ENCODE data around the gene RPL41.
"Not testable (repeated sequence)": the region's sequence is repeated elsewhere in the genome, so short reads cannot be mapped to it uniquely, and the experiment has no call there.

RPL41 gene

DNA sequence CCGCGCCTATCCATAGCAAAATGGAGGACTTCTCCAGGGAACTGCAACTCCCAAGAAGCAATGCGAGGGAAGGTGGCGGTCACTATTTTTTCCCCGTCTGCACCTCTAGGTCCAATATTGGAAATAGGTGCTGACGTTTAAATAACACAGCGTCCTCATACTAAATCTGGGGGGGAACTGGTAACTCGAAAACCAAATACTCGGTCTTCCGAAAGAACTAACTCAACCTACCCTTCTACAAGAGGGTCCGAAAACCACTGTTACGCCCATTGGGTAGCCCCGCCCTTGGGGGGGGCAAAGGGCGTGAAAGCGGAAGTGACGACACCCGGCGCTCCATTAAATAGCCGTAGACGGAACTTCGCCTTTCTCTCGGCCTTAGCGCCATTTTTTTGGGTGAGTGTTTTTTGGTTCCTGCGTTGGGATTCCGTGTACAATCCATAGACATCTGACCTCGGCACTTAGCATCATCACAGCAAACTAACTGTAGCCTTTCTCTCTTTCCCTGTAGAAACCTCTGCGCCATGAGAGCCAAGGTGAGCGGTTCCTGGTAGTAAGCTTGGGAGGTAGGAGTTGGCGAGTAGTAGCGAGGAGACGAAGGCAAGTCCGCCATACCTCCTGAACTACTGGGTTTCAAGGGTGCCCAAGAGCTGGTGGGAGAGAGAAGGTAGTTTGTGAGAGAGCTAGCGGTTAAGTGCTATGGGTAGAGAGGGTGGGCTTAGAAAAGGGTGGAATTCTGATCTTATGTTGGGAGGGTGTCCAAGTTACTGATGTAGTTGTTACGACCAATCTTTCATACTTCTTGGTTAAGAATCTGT lies at the start of gene RPL41:
TSS of gene RPL41 (plus strand) at position 367 of the 815 bp plus-strand sequence.
- TF ChIP-seq, protein P1, sequence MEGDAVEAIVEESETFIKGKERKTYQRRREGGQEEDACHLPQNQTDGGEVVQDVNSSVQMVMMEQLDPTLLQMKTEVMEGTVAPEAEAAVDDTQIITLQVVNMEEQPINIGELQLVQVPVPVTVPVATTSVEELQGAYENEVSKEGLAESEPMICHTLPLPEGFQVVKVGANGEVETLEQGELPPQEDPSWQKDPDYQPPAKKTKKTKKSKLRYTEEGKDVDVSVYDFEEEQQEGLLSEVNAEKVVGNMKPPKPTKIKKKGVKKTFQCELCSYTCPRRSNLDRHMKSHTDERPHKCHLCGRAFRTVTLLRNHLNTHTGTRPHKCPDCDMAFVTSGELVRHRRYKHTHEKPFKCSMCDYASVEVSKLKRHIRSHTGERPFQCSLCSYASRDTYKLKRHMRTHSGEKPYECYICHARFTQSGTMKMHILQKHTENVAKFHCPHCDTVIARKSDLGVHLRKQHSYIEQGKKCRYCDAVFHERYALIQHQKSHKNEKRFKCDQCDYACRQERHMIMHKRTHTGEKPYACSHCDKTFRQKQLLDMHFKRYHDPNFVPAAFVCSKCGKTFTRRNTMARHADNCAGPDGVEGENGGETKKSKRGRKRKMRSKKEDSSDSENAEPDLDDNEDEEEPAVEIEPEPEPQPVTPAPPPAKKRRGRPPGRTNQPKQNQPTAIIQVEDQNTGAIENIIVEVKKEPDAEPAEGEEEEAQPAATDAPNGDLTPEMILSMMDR (IDR thresholded peaks at IDR 0.05; ENCODE audit: borderline replicate concordance, insufficient read depth, low read depth, low read length), result no peak
- H3K4me3 ChIP-seq (ENCODE audit: low read depth, low read length), result peak within 1 kb of the TSS; percentile 78

DNA sequence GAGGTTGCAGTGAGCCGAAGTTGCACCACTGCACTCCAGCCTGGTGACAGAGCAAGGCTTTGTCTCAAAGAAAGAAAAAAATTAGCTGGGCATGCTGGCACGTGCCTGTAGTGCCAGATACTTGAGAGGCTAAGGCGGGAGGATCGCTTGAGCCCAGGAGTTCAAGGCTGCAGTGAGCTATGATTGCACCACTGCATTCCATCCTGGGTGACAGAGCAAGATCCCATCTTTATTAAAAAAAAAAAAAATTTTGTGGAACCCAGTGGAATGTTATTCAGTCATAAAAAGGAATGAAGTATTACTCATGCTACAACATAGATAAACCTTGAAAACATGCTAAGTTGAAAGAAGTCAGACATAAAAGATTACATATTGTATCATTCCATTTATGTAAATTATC lies 44.8 kb upstream of the RPL41 start:
- TF ChIP-seq, protein P1 (IDR thresholded peaks at IDR 0.05; ENCODE audit: borderline replicate concordance, insufficient read depth, low read depth, low read length), result no peak
- no peak overlapping the region for H3K4me3 ChIP-seq (ENCODE audit: low read depth, low read length)

DNA sequence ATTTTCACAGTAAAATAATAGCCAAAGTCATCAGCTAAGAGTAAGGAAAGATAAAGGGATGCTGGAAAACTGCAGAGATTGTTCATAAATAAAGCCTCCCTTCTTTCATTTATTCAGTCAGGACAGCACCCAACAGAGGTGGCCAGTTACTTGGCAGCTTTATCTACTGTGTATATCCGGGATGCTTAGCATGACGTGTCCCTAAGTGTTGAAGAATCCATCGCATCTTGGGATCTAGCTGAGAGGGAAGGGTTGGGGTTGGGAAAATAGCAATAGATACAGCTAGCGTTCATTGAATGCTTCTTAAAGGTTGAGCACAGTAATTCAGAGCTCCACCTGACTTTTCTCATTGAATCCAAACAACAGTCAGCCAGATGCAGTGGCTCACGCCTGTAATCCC lies 42.0 kb upstream of the RPL41 start:
- TF ChIP-seq, protein P1 (IDR thresholded peaks at IDR 0.05; ENCODE audit: borderline replicate concordance, insufficient read depth, low read depth, low read length), result no peak

DNA sequence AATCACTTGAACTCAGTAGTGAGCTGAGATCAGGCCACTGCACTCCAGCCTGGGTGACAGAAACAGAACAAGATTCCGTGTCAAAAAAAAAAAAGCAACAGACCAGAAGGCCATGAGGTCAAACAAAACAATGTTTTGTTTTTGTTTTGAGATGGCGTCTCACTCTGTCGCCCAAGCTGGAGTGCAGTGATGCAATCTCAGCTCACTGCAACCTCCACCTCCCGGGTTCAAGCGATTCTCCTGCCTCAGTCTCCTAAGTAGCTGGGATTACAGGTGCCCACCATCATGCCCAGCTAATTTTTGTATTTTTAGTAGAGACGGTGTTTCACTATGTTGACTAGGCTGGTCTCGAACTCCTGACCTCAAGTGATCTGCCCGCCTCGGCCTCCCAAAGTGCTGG lies 38.5 kb upstream of the RPL41 start:
- H3K4me3 ChIP-seq (ENCODE audit: low read depth, low read length), result not testable (repeated sequence)

More for the DNA sequence above, 42.0 kb upstream of the RPL41 start:
- H3K4me3 ChIP-seq (ENCODE audit: low read depth, low read length), result no peak overlapping the region

DNA sequence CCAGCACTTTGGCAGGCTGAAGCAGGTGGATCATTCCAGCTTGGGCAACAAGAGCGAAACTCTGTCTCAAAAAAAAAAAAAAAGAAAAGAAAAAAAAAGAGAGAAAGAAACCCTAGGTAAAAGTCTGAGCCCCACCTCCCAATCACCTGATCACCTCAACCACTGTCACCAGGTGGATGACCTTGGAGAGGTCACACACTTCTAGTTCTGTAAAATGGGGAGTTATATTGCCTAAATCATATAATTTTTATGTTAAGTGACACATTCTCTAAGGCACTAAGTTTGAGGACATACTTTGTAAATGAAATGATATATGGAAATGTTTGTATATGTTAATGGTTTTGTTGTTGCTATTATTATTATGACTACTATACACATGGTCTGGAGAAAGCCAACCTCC lies 38.0 kb upstream of the RPL41 start:
- no peak overlapping the region for H3K4me3 ChIP-seq (ENCODE audit: low read depth, low read length)
- TF ChIP-seq, protein P1 (IDR thresholded peaks at IDR 0.05; ENCODE audit: borderline replicate concordance, insufficient read depth, low read depth, low read length), result no peak

DNA sequence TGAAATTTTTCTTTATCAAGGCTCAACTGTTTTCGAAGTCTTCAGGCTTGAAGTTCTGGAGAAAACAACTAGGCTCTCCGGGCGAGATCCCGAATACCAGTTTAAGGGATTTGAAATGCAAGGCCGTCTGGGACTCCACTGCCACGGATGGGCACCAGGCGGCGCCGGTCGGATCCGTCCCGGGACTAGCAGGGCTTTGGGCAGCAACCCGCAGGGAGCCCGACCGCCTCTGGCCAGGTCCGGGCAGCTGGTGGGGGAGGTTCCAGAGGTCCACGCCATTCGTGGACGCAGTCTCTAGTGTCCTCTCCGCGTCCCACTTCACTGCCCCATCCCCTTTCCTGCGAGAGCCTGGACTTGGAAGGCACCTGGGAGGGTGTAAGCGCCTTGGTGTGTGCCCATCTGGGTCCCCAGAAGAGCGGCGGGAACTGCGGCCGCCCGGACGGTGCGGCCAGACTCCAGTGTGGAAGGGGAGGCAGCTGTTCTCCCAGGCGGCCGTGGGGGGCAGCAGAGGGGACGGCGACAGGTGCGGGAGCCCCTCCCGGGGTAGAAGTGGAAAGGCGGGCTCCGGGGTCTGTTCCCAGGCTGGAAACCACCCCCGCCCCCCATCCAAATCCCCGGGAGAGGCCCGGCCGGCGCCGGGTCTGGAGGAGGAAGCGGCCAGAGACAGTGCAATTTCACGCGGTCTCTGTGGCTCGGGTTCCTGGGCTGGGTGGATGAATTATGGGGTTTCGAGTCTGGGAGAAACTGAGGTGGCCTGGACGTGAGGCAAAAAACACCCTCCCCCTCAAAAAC lies 37.3 kb upstream of the RPL41 start:
- H3K4me3 ChIP-seq (ENCODE audit: low read depth, low read length), result peak overlapping the region; percentile 41
- TF ChIP-seq, protein P1 (IDR thresholded peaks at IDR 0.05; ENCODE audit: borderline replicate concordance, insufficient read depth, low read depth, low read length), result peak; percentile 74

DNA sequence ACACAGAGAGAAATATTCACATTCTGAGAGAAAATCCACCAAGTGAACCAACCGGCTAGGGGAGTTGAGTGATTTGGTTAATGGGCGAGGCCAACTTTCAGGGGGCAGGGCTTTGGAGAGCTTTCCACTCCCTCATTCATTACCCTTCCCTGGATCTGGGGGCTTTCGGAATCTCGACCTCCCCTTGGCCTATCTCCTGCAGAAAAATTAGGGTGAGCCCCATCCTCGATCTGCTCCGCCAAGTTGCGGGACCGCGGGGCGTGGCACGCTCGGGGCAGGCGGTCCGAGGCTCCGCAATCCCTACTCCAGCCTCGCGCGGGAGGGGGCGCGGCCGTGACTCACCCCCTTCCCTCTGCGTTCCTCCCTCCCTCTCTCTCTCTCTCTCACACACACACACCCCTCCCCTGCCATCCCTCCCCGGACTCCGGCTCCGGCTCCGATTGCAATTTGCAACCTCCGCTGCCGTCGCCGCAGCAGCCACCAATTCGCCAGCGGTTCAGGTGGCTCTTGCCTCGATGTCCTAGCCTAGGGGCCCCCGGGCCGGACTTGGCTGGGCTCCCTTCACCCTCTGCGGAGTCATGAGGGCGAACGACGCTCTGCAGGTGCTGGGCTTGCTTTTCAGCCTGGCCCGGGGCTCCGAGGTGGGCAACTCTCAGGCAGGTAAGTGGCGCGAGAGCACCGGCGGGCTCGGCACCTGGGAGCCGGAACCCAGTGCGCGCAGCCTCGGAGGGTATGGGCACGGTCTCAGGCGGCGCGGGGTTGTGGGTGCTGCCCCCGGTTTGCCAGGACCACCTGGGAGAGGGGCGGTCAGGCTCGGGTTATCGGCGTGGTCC lies 36.5 kb upstream of the RPL41 start, which contains the start of gene ERBB3:
TSS of gene ERBB3 (plus strand) at position 443 of the 833 bp plus-strand sequence. CDS start at position 579, 136 bp downstream.
- TF ChIP-seq, protein P1 (IDR thresholded peaks at IDR 0.05; ENCODE audit: borderline replicate concordance, insufficient read depth, low read depth, low read length), result no peak
- H3K4me3 ChIP-seq (ENCODE audit: low read depth, low read length), result peak within 1 kb of the TSS; percentile 41

Measured in GM12875 (cell line).